GM18505 (cell line): ENCODE results near the gene SAXO2.
"Not testable (repeated sequence)": the region's sequence is repeated elsewhere in the genome, so short reads cannot be mapped to it uniquely, and the experiment has no call there.

Source experiments
- ATAC-seq: cut with Tn5 transposase; IDR thresholded peaks from one replicate; pipeline ENCODE4 v1.9.1; 2021; ENCODE audit not compliant: unreplicated experiment
- POLR2A ChIP-seq: IDR thresholded peaks from 4 replicates; pipeline ENCODE4 v1.6.1; 2011; ENCODE audit warnings: borderline replicate concordance; ENCODE audit not compliant: insufficient read depth, insufficient read length; ENCODE audit errors: extremely low read depth

SAXO2 gene

GRCh38 chr15:82272154-82272553, 9.5 kb downstream of the SAXO2 start:
- no peak for ATAC-seq
- TF ChIP-seq POLR2A, result no peak

DNA sequence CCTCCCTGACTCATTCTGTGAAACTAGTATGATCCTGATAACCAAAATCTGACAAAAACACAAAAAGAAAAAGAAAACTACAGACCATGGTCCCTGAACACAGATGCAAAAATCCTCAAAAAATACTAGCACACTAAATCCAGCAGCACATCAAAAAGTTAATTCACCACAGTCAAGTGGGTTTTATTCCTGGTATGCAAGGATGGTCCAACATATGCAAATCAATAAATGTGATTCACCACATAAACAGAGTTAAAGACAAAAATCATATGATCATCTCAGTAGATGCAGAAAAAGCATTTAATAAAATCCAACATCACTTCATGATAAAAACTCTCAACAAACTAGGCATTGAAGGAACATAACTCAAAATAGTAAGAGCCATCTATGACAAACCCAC, 12.8 kb downstream of the SAXO2 start:
- no peak for TF ChIP-seq POLR2A
- no peak for ATAC-seq

DNA sequence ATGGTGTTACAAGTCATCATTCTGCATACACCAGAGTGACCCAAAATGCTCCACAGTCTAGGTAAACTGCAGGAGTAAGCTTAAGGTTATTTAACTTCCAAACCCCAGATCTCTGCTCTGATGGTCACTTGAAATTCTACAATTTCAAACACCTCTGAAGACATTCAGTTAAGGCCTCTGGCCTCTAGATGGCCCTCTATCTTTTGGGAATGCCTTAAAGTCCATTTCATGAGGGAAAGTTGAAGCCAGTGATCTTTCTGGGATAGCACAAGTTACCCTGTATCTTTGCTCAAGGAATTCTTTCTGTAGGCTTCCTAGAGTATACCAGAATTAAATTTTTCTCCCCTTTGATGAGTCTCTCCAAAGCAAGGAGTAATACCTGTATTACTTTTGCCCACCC, 18.7 kb downstream of the SAXO2 start:
- not testable (repeated sequence) for ATAC-seq

DNA sequence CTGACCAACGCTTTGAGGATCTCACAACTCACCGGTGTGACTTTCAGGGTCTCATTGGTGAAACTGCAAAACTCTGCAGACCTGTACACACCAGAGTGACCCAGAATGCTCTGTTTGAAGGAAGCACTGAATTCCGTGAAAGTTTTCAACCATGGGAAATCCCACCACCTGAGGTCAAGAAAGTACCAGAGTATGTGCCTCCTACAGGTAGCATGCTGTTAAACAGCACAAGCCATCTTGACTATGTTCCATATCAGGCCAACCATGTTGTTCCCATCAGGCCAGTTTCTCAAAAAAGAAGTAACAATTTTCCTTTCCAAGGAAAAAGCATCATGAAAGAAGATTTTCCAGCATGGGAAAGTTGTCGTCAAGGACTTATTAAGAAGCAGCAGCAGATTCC, 19.8 kb downstream of the SAXO2 start:
- ATAC-seq, result not testable (repeated sequence)

DNA sequence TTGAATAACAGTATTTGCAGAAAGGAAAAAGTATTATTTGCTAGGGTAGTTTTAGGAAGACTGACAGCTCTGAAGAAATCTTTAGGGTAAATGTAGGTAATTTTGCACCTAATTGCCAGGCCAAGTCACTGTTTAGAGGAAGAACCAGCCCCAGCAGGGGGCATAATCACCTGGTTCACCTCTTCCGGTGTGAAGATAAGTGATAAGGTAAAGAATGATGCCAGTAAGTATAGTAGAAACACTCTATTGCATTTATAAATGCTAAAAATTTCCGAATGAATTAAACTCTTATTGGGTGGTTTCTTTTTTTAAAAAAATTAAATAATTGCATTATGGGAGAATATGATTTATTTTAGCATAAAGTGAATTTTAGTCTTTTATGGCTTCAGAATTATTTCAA, 21.8 kb downstream of the SAXO2 start:
- ATAC-seq, result not testable (repeated sequence)

- ATAC-seq, result peak; percentile 79
Measured at GRCh38 chr15:82286475-82286874, 23.9 kb downstream of the SAXO2 start.

DNA sequence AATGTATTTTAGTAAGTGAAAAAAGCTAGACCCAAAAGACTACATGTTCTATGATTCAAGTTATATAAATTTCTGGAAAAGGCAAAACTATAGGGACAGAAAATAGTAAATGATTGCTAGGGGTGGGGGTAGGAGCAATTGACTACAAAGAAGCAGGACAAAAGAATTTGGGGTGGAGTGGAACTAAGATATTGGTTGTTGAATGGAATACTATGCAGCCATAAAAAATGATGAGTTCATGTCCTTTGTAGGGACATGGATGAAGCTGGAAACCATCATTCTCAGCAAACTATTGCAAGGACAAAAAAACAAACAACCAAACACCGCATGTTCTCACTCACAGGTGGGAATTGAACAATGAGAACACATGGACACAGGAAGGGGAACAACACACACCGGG, 25.6 kb downstream of the SAXO2 start:
- not testable (repeated sequence) for ATAC-seq

DNA sequence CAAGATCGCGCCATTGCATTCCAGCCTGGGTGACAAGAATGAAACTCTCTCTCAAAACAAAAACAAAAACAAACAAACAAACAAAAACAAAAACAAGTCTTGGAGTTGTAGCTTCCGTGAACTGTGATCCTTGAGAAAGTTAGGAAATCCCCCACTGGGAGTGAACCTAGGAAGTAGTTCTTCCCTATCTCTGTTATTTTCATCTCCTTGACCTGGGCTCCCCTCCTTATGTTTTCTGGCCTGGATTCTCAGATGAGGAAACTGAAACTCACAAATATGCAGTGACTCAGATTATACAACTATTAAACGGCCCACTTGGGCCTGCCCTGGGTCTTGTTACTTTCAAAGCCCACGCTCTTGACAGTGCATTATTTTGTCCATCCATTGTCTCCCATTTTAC, 29.7 kb downstream of the SAXO2 start:
- no peak for ATAC-seq
- no peak for TF ChIP-seq POLR2A

- ATAC-seq, result no peak
- TF ChIP-seq POLR2A, result no peak
Measured at GRCh38 chr15:82294061-82294690, 31.6 kb downstream of the SAXO2 start.

DNA sequence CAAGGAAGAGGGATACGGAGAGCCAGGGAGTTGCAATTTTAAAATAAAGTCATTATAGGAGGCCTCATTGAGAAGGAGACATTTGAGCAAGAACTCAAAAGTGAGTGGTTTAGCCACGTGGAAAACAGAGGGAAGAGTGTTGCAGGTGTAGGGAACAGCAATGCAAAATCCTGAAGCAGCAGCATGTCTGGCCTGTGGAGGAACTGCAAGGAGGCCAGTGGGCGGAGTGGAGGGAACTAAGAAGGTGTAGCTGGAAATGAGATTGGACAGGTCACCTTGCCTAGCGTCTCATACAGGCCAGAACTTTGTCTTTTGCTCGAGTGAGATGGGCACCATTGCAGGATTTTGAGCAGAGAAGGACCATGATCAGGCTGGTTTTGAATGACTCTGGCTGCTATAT, 34.9 kb downstream of the SAXO2 start:
- no peak for TF ChIP-seq POLR2A

DNA sequence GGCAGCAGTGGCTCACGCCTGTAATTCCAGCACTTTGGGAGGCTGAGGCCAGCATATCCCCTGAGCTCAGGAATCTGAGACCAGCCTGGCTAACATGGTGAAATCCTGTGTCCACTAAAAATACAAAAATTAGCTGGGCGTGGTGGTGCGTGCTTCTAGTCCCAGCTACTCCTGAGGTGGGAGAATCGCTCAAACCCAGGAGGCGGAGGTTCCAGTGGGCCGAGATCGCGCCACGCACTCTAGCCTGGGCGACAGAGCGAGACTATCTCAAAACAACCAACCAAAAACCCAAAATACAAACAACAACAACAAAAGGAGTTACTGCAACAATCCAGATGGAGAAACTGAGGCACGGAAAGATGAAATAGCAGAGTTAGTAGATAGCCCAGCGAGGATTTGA, 35.4 kb downstream of the SAXO2 start:
- no peak for ATAC-seq
- no peak for TF ChIP-seq POLR2A

More for the DNA sequence above, 34.9 kb downstream of the SAXO2 start:
- no peak for ATAC-seq

DNA sequence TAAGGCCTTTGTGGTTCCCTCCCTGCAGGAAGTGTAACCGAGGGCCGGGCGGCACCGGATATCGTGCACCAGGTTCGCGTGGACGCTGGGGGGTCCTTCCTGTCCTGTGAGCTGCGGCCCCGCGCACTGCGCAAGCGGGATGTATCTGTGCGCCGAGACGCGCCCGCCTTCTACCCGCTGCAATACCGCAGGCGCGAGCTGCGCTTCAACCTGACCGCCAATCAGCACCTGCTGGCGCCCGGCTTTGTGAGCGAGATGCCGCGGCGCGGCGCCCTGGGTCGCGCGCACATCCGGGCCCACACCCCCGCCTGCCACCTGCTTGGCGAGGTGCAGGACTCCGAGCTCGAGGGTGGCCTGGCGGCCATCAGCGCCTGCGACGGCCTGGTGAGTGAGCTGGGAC, 35.9 kb downstream of the SAXO2 start:
- no peak for TF ChIP-seq POLR2A
- no peak for ATAC-seq

DNA sequence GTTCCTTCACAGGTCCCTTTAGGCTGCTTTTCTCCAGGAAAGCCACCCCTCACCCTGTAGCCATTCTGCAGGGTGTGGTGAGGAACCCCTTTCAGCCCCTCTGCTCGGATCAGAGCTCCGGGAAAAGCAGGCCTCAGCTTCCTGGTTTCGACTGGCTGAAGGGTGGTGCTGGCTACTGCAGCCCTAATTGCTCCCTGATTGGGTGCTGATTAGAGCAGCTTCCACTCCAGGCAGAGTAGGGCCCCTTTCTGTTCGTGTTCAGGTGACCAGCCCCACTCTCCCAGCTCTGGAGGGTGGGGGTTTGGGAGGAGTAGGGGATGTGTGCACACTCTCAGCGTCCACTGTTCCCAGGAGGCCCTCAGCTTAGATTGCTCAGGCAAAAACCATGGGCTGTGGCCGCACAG, 36.9 kb downstream of the SAXO2 start:
- not testable (repeated sequence) for ATAC-seq

- not testable (repeated sequence) for ATAC-seq
Measured at GRCh38 chr15:82300326-82300725, 37.7 kb downstream of the SAXO2 start.

GRCh38 chr15:82300883-82301282, 38.3 kb downstream of the SAXO2 start:
- no peak for TF ChIP-seq POLR2A

GRCh38 chr15:82301296-82302016, 38.8 kb downstream of the SAXO2 start:
- ATAC-seq, result no peak
- no peak for TF ChIP-seq POLR2A

More at GRCh38 chr15:82300883-82301282, 38.3 kb downstream of the SAXO2 start:
- no peak for ATAC-seq
